ENCODE measurements around the gene DYNC2H1.

DYNC2H1 gene

DNA sequence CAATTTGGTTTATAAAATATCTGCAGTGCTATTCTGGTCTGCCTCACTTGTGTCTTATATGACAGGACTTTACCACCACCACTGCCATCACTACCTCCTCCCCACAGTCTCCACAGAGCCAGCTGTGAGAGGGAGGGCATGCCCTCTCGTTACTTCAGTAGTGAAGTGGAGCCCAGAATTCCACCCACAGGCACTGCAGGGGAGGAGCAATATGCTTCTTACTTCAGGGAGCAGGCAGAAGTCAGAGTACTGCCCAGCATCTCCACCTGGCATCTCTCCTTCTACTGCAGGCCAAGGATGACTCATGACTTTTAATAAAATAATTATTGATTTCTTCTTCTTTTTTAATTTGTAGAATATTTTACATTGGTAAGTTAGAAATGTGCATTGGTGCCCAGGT is 255.5 kb downstream of the DYNC2H1 start:
- no peak for DNase-seq (ENCODE audit: low spot score)
- H3K4me3 ChIP-seq (ENCODE audit: low read length in 2 of 2), result no peak overlapping the region
- H3K4me1 ChIP-seq (ENCODE audit: control insufficient read depth in 2 of 2, insufficient read depth in 1 of 2, low read depth in 1 of 2, low read length in 2 of 2), result no peaks in the 10 kb centered on the region
- no peak overlapping the region for H2BK5ac ChIP-seq (ENCODE audit: low read length)
- H3K27me3 ChIP-seq (ENCODE audit: control insufficient read depth in 3 of 3, insufficient read depth in 3 of 3, low read depth in 1 of 3, low read length in 3 of 3), result no peaks in the 10 kb centered on the region
- H2AFZ ChIP-seq (ENCODE audit: low read length), result no peak overlapping the region
- H3K4ac ChIP-seq (ENCODE audit: low read length), result no peak overlapping the region
- no peak overlapping the region for H3K23ac ChIP-seq (ENCODE audit: low read depth, low read length, poor library complexity)
- H2AK5ac ChIP-seq (ENCODE audit: low read depth, low read length), result no peak overlapping the region
- H4K91ac ChIP-seq (ENCODE audit: low read depth, low read length, poor library complexity), result no peak overlapping the region
- no peaks in the 10 kb centered on the region for H3K9me3 ChIP-seq (replicated peaks in 1 of 2; ENCODE audit: control insufficient read depth in 2 of 2, insufficient read depth in 1 of 2, low read depth in 1 of 2, low read length in 2 of 2)
- no peak overlapping the region for H2BK15ac ChIP-seq (ENCODE audit: low read length)
- no peak overlapping the region for H3K9ac ChIP-seq (ENCODE audit: low read depth, low read length, poor library complexity)
- H3K14ac ChIP-seq (ENCODE audit: low read length), result no peak overlapping the region
- no peak overlapping the region for H3K18ac ChIP-seq (ENCODE audit: low read length)
- H2BK12ac ChIP-seq (ENCODE audit: low read length), result no peak overlapping the region
- H4K8ac ChIP-seq (ENCODE audit: low read depth, low read length), result no peak overlapping the region
- no peaks in the 10 kb centered on the region for H3K79me1 ChIP-seq (ENCODE audit: low read depth, low read length)
- H2BK120ac ChIP-seq (ENCODE audit: low read depth, low read length), result no peak overlapping the region
- H3K36me3 ChIP-seq (replicated peaks in 1 of 2; ENCODE audit: control insufficient read depth in 2 of 2, insufficient read depth in 2 of 2, low read length in 2 of 2), result peaks cover 0 to 5% of the 10 kb centered on the region in 2 donors
- WGBS, 2 donors (ENCODE audit: extremely low coverage in 2 of 2, insufficient read length in 2 of 2, insufficient replicate concordance in 1 of 2), result no CpG with 5 or more reads among the region's 1 CpG
- no peak overlapping the region for H3K4me2 ChIP-seq (ENCODE audit: insufficient read depth, low read length, poor library complexity, severe bottlenecking)
- H3K27ac ChIP-seq (replicated peaks; ENCODE audit: low read length), result no peak overlapping the region

- Histone ChIP-seq H2BK15ac (ENCODE audit: low read length) (no peak overlapping the region), H3K4me1 (ENCODE audit: control insufficient read depth in 2 of 2, insufficient read depth in 1 of 2, low read depth in 1 of 2, low read length in 2 of 2) (no peaks in the 10 kb centered on the region), H2BK5ac (ENCODE audit: low read length) (no peak overlapping the region), H3K27ac (replicated peaks; ENCODE audit: low read length) (no peak overlapping the region), H3K4me2 (ENCODE audit: insufficient read depth, low read length, poor library complexity, severe bottlenecking) (no peak overlapping the region), H2BK120ac (ENCODE audit: low read depth, low read length) (no peak overlapping the region), H3K27me3 (ENCODE audit: control insufficient read depth in 3 of 3, insufficient read depth in 3 of 3, low read depth in 1 of 3, low read length in 3 of 3) (no peaks in the 10 kb centered on the region), H3K36me3 (replicated peaks in 1 of 2; ENCODE audit: control insufficient read depth in 2 of 2, insufficient read depth in 2 of 2, low read length in 2 of 2) (peaks cover 0 to 7% of the 10 kb centered on the region in 2 donors), H2AFZ (ENCODE audit: low read length) (no peak overlapping the region), H3K4me3 (ENCODE audit: low read length in 2 of 2) (no peak overlapping the region), H3K4ac (ENCODE audit: low read length) (no peak overlapping the region), H3K79me1 (ENCODE audit: low read depth, low read length) (no peaks in the 10 kb centered on the region), H3K14ac (ENCODE audit: low read length) (no peak overlapping the region), H4K91ac (ENCODE audit: low read depth, low read length, poor library complexity) (no peak overlapping the region), H3K9me3 (replicated peaks in 1 of 2; ENCODE audit: control insufficient read depth in 2 of 2, insufficient read depth in 1 of 2, low read depth in 1 of 2, low read length in 2 of 2) (no peaks in the 10 kb centered on the region), H3K18ac (ENCODE audit: low read length) (no peak overlapping the region), H3K23ac (ENCODE audit: low read depth, low read length, poor library complexity) (no peak overlapping the region), H4K8ac (ENCODE audit: low read depth, low read length) (no peak overlapping the region), H2AK5ac (ENCODE audit: low read depth, low read length) (no peak overlapping the region), H3K9ac (ENCODE audit: low read depth, low read length, poor library complexity) (no peak overlapping the region), H2BK12ac (ENCODE audit: low read length) (no peak overlapping the region)
- no peak for DNase-seq (ENCODE audit: low spot score)
- no CpG with 5 or more reads among the region's 3 CpGs for WGBS, 2 donors (ENCODE audit: extremely low coverage in 2 of 2, insufficient read length in 2 of 2, insufficient replicate concordance in 1 of 2)
These were observed 258.4 kb downstream of the DYNC2H1 start for GRCh38 chr11:103367650-103368049.

DNA sequence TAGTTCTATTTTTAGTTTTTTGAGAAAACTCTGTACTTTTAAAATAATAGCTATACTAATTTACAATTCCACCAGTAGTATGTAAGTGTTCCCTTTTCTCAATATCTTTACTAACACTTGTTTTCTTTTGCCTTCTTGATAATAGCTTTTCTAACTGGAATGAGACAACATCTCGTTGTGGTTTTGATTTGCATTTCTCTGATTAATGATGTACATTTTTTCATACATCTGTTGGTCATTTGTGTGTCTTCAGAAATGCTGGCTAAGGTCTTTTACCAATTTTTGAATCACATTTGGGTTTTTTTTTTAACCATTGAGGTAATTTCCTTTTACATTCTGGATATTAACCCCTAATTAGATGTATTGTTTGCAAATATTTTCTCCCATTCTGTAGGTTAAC is 258.9 kb downstream of the DYNC2H1 start:
- H3K18ac ChIP-seq (ENCODE audit: low read length), result no peak overlapping the region
- H3K9ac ChIP-seq (ENCODE audit: low read depth, low read length, poor library complexity), result no peak overlapping the region
- H2BK15ac ChIP-seq (ENCODE audit: low read length), result no peak overlapping the region
- H3K4me2 ChIP-seq (ENCODE audit: insufficient read depth, low read length, poor library complexity, severe bottlenecking), result no peak overlapping the region
- no peak overlapping the region for H2BK12ac ChIP-seq (ENCODE audit: low read length)
- no peak overlapping the region for H4K91ac ChIP-seq (ENCODE audit: low read depth, low read length, poor library complexity)
- DNase-seq (ENCODE audit: low spot score), result no peak
- H4K8ac ChIP-seq (ENCODE audit: low read depth, low read length), result no peak overlapping the region
- no peak overlapping the region for H3K4ac ChIP-seq (ENCODE audit: low read length)
- H2BK120ac ChIP-seq (ENCODE audit: low read depth, low read length), result no peak overlapping the region
- no peaks in the 10 kb centered on the region for H3K79me1 ChIP-seq (ENCODE audit: low read depth, low read length)
- no peaks in the 10 kb centered on the region for H3K9me3 ChIP-seq (replicated peaks in 1 of 2; ENCODE audit: control insufficient read depth in 2 of 2, insufficient read depth in 1 of 2, low read depth in 1 of 2, low read length in 2 of 2)
- no peak overlapping the region for H3K4me3 ChIP-seq (ENCODE audit: low read length in 2 of 2)
- H2AFZ ChIP-seq (ENCODE audit: low read length), result no peak overlapping the region
- peaks cover 0 to 7% of the 10 kb centered on the region in 2 donors for H3K36me3 ChIP-seq (replicated peaks in 1 of 2; ENCODE audit: control insufficient read depth in 2 of 2, insufficient read depth in 2 of 2, low read length in 2 of 2)
- no peak overlapping the region for H2AK5ac ChIP-seq (ENCODE audit: low read depth, low read length)
- no peak overlapping the region for H3K23ac ChIP-seq (ENCODE audit: low read depth, low read length, poor library complexity)
- H3K27ac ChIP-seq (replicated peaks; ENCODE audit: low read length), result no peak overlapping the region
- H3K14ac ChIP-seq (ENCODE audit: low read length), result no peak overlapping the region
- no peaks in the 10 kb centered on the region for H3K4me1 ChIP-seq (ENCODE audit: control insufficient read depth in 2 of 2, insufficient read depth in 1 of 2, low read depth in 1 of 2, low read length in 2 of 2)
- H3K27me3 ChIP-seq (ENCODE audit: control insufficient read depth in 3 of 3, insufficient read depth in 3 of 3, low read depth in 1 of 3, low read length in 3 of 3), result no peaks in the 10 kb centered on the region
- WGBS, 2 donors (ENCODE audit: extremely low coverage in 2 of 2, insufficient read length in 2 of 2, insufficient replicate concordance in 1 of 2), result no CpG with 5 or more reads among the region's 1 CpG
- no peak overlapping the region for H2BK5ac ChIP-seq (ENCODE audit: low read length)

DNA sequence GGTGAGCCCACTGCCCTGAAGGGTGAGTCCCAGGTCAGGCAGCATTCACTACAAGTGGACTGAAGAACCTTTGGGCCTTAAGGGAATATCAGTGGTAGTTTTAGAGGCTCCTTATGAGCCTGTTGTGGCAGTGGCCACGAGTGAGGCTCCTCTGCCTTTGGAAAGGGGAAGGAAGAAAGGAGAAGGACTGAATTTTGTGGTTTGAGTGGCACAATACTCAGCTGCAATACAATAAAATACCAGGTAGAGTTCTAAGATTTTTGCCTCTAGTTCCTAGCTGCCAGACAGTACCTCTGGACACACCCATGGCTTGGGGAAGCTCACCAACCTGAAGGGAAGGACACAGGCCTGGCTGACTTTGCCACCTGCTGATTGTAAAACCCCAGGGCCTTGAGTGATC is 260.9 kb downstream of the DYNC2H1 start:
- WGBS, 2 donors (ENCODE audit: extremely low coverage in 2 of 2, insufficient read length in 2 of 2, insufficient replicate concordance in 1 of 2), result no CpG with 5 or more reads among the region's 1 CpG
- H3K4me2 ChIP-seq (ENCODE audit: insufficient read depth, low read length, poor library complexity, severe bottlenecking), result no peak overlapping the region
- no peaks in the 10 kb centered on the region for H3K4me1 ChIP-seq (ENCODE audit: control insufficient read depth in 2 of 2, insufficient read depth in 1 of 2, low read depth in 1 of 2, low read length in 2 of 2)
- no peak overlapping the region for H2BK12ac ChIP-seq (ENCODE audit: low read length)
- H3K27me3 ChIP-seq (ENCODE audit: control insufficient read depth in 3 of 3, insufficient read depth in 3 of 3, low read depth in 1 of 3, low read length in 3 of 3), result no peaks in the 10 kb centered on the region
- H4K8ac ChIP-seq (ENCODE audit: low read depth, low read length), result no peak overlapping the region
- no peak overlapping the region for H2BK5ac ChIP-seq (ENCODE audit: low read length)
- H3K9me3 ChIP-seq (replicated peaks in 1 of 2; ENCODE audit: control insufficient read depth in 2 of 2, insufficient read depth in 1 of 2, low read depth in 1 of 2, low read length in 2 of 2), result peaks cover 2 to 5% of the 10 kb centered on the region in 2 donors
- H2BK120ac ChIP-seq (ENCODE audit: low read depth, low read length), result no peak overlapping the region
- no peak overlapping the region for H3K9ac ChIP-seq (ENCODE audit: low read depth, low read length, poor library complexity)
- H3K4ac ChIP-seq (ENCODE audit: low read length), result no peak overlapping the region
- H3K79me1 ChIP-seq (ENCODE audit: low read depth, low read length), result no peaks in the 10 kb centered on the region
- no peak overlapping the region for H3K23ac ChIP-seq (ENCODE audit: low read depth, low read length, poor library complexity)
- no peak overlapping the region for H2AK5ac ChIP-seq (ENCODE audit: low read depth, low read length)
- no peak overlapping the region for H4K91ac ChIP-seq (ENCODE audit: low read depth, low read length, poor library complexity)
- H2AFZ ChIP-seq (ENCODE audit: low read length), result no peak overlapping the region
- no peak overlapping the region for H3K14ac ChIP-seq (ENCODE audit: low read length)
- H3K36me3 ChIP-seq (replicated peaks in 1 of 2; ENCODE audit: control insufficient read depth in 2 of 2, insufficient read depth in 2 of 2, low read length in 2 of 2), result peaks cover 0 to 7% of the 10 kb centered on the region in 2 donors
- H3K27ac ChIP-seq (replicated peaks; ENCODE audit: low read length), result no peak overlapping the region
- H3K18ac ChIP-seq (ENCODE audit: low read length), result no peak overlapping the region
- H3K4me3 ChIP-seq (ENCODE audit: low read length in 2 of 2), result no peak overlapping the region
- no peak overlapping the region for H2BK15ac ChIP-seq (ENCODE audit: low read length)
- no peak for DNase-seq (ENCODE audit: low spot score)

Measured in neuronal stem cell (in vitro differentiated cells).